Left ventricle myocardium inferior (tissue), 1 donor: Measurements from ENCODE around the gene CDX2. TPM values are rescaled to one million over a fixed set of nuclear protein-coding genes. Genes with fewer than 3 reads are reported as not detected.

ENCODE experiments used
- DNase-seq: peaks from one replicate; pipeline ENCODE4 v3.0.0-alpha.2; 2020
- H3K27ac ChIP-seq: fragments of 200-600 bp; replicated peaks from 2 replicates; pipeline ENCODE4 v1.8.0; 2021
- H3K27me3 ChIP-seq: fragments of 200-600 bp; 2 replicates; pipeline ENCODE4 v1.8.0; 2021; ENCODE audit warnings: low read depth
- H3K36me3 ChIP-seq: fragments of 200-600 bp; 2 replicates; pipeline ENCODE4 v1.8.0; 2021
- H3K4me1 ChIP-seq: fragments of 200-600 bp; 2 replicates; pipeline ENCODE4 v1.8.0; 2021
- H3K4me3 ChIP-seq: fragments of 200-600 bp; 2 replicates; pipeline ENCODE4 v1.8.0; 2021; ENCODE audit warnings: mild to moderate bottlenecking, moderate library complexity
- H3K9me3 ChIP-seq: fragments of 200-600 bp; replicated peaks from 2 replicates; pipeline ENCODE4 v1.8.0; 2021
- CTCF ChIP-seq: fragments of 200-600 bp; IDR thresholded peaks from 2 replicates; pipeline ENCODE4 v1.8.0; 2021; ENCODE audit warnings: antibody characterized with exemption, mild to moderate bottlenecking, borderline replicate concordance
- intact Hi-C: fragments of 100-400 bp; cut with micrococcal nuclease; formaldehyde crosslinking; loops from one replicate; pipeline ENCODE4 v1.11.0; 2022
- total RNA-seq: library from RNA; stranded (reverse); fragmentation: NEBNext Ultra II Directional; extraction: Animal tissue kit (Norgen Biotek cat#: 25700); gene quantifications from one replicate; pipeline ENCODE4 v1.2.1, GENCODE V29; 2021
- donor health status: DM: no; HTN: yes; CAD: no; lungs with severe emphysema.

CDX2 gene
- total RNA-seq, 1 donor from 2014 or later = not detected

- Histone ChIP-seq H3K4me1 (peaks cover 8% of the 10 kb centered on the region), H3K27ac (no peak overlapping the region), H3K36me3 (no peaks in the 10 kb centered on the region), H3K4me3 (no peak overlapping the region), H3K9me3 (no peaks in the 10 kb centered on the region), H3K27me3 (peaks cover 11% of the 10 kb centered on the region)
- intact Hi-C loops = no loop called here
- TF ChIP-seq CTCF = peak; percentile 57
- peak; percentile 46 for DNase-seq
These were observed 28.9 kb upstream of the CDX2 start for GRCh38 chr13:27997904-27998522.

- H3K9me3 ChIP-seq = no peaks in the 10 kb centered on the region
- H3K36me3 ChIP-seq = no peaks in the 10 kb centered on the region
- H3K4me3 ChIP-seq = no peak overlapping the region
- DNase-seq = no peak
- no peak for TF ChIP-seq CTCF
- intact Hi-C loops = no loop called here
- no peaks in the 10 kb centered on the region for H3K4me1 ChIP-seq
- H3K27me3 ChIP-seq = peaks cover 57% of the 10 kb centered on the region
- no peak overlapping the region for H3K27ac ChIP-seq
These were observed 22.8 kb upstream of the CDX2 start for GRCh38 chr13:27991881-27992280.

- DNase-seq = no peak
- intact Hi-C loops = loop anchor here (10.0 kb wide), 1 partner anchor 624 kb away; no protein-coding TSS in a partner anchor
- peaks cover 78% of the 10 kb centered on the region for H3K27me3 ChIP-seq
These were observed 19.4 kb upstream of the CDX2 start, which contains the start of gene URAD for GRCh38 chr13:27988520-27988919. TSS of gene URAD (minus strand) at chr13:27988693. CDS start at chr13:27988637, 56 bp downstream.

GRCh38 chr13:27985600-27985999 lies 16.5 kb upstream of the CDX2 start:
- no peak for TF ChIP-seq CTCF
- DNase-seq = no peak
- Histone ChIP-seq H3K27ac (no peak overlapping the region), H3K27me3 (peaks cover 95% of the 10 kb centered on the region), H3K4me1 (peaks cover 1% of the 10 kb centered on the region), H3K9me3 (no peaks in the 10 kb centered on the region), H3K4me3 (no peak overlapping the region), H3K36me3 (no peaks in the 10 kb centered on the region)
- intact Hi-C loops = loop anchor here (10.0 kb wide), 1 partner anchor 621 kb away; no protein-coding TSS in a partner anchor

More at GRCh38 chr13:27988520-27988919, 19.4 kb upstream of the CDX2 start, which contains the start of gene URAD:
- Histone ChIP-seq H3K9me3 (no peaks in the 10 kb centered on the region), H3K4me1 (no peaks in the 10 kb centered on the region), H3K27ac (no peak within 1 kb of the TSS), H3K36me3 (no peaks in the 10 kb centered on the region), H3K4me3 (no peak within 1 kb of the TSS)
- TF ChIP-seq CTCF = no peak

GRCh38 chr13:27982361-27982760 lies 13.2 kb upstream of the CDX2 start:
- intact Hi-C loops = loop anchor here (5.0 to 10.0 kb wide), 2 partner anchors 150 to 618 kb away; no protein-coding TSS in a partner anchor
- H3K9me3 ChIP-seq = no peaks in the 10 kb centered on the region
- peaks cover 32% of the 10 kb centered on the region for H3K4me1 ChIP-seq
- H3K4me3 ChIP-seq = no peak overlapping the region
- H3K36me3 ChIP-seq = no peaks in the 10 kb centered on the region
- H3K27ac ChIP-seq = no peak overlapping the region
- no peak for TF ChIP-seq CTCF
- DNase-seq = no peak
- peaks cover 98% of the 10 kb centered on the region for H3K27me3 ChIP-seq
